IPS-NIHi11 (cell line): ENCODE data around the gene SFT2D3.

Experiments
- DNase-seq: peaks from one replicate; pipeline ENCODE4 v3.0.0; 2012; ENCODE audit warnings: mixed read lengths, low spot score

The SFT2D3 gene

DNA sequence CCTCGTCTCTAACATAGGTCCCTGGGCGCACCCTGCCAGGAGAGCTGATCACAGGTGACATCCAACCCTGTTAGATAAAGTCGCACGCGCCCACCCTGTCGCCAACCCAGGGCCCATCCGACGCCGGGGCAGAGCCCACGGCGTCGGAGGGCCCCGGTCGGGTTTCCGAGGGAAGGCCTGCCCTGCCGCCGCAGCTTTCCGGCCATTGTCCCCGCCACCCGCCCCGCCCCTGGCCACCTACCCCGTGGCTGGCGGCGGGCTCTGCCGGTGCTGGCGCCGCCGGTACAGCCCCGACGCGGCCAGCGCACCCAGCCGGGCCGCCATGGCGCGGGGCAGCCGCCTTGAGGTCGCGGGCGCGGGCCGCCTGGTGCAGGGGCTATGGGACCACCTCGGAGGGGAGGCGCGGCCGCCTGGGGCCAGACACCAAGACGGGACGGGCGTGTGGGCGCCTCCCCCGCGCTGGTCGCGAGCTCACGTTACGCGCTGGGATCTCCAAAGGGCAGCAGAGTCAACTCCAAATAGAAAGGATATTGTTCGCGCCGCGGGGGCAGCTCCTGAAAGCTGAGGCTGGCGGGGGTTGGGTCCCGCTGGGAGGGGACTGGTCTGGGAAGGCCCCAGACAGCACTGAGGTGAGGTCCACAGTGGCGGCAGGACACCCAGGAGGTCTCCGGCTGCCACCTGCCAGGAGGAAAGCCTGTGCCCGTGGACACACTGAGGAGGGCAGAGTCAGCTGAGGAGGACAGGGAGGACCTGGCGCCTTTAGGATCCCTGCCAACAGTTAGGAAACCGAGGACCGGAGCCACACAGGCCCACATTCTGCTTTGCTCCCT is 37.0 kb upstream of the SFT2D3 start:
- peak; percentile 82 for DNase-seq

DNA sequence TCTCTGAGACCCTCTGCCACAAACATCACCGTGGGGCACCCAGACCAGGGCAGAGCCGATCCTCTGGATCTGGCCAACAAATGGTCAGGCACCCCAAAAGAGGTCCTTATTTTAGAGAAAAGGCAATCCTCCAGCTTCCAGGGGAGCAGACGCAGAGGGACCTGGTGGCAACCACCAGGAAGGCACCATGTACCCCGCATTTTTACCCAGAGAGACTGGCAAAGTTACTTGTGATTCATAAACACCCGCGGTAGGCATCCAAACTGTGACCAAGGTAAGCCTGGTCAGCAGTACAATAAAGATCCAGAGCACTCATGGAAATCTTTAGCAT is 36.4 kb upstream of the SFT2D3 start:
- no peak for DNase-seq

DNA sequence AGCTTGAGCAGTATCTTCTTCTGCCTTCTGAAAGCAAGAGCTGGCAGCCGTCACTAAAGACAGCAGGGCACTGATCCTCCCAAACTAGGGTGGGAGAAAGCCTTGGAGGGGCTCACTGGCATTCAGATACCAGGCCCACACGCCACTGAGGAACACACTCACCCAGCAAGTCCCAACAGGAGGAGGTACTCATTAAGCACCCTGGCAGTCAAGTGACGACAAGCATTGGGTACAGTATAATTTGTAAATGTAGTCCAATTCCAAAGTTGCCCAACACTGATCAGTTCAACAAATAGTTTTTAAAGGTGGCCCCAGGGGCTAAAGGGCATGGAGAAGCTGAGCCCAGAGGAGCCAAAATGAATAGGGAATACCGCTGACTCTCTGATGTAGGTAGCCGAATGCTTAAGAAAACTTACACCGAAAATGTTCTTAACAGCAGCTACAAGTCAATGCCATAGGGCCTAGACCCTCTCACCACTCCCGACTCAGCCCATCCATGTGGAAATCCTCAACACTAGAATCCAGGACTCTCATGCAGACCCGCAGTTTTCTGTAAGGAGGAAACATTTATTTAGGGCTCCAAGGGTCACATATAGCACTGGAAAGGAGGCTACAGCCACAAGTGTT is 35.9 kb upstream of the SFT2D3 start:
- DNase-seq: no peak

DNA sequence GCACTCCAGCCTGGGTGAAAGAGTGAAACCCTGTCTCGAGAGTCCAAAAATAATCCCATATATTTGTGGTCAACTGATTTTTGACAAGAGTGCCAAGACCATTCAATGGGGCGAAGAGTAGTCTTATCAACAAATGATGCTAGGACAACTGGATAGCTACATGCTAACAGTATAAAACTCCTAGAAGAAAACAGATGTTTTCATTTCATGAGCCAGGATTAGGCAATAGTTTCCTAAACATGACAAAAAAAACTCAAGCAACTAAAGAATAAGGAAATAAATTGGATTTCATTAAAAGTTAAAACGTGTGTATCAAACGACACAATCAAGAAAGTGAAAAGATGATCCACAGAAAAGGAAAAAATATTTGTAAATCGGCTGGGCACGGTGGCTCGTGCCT is 32.2 kb upstream of the SFT2D3 start:
- DNase-seq: no peak

DNA sequence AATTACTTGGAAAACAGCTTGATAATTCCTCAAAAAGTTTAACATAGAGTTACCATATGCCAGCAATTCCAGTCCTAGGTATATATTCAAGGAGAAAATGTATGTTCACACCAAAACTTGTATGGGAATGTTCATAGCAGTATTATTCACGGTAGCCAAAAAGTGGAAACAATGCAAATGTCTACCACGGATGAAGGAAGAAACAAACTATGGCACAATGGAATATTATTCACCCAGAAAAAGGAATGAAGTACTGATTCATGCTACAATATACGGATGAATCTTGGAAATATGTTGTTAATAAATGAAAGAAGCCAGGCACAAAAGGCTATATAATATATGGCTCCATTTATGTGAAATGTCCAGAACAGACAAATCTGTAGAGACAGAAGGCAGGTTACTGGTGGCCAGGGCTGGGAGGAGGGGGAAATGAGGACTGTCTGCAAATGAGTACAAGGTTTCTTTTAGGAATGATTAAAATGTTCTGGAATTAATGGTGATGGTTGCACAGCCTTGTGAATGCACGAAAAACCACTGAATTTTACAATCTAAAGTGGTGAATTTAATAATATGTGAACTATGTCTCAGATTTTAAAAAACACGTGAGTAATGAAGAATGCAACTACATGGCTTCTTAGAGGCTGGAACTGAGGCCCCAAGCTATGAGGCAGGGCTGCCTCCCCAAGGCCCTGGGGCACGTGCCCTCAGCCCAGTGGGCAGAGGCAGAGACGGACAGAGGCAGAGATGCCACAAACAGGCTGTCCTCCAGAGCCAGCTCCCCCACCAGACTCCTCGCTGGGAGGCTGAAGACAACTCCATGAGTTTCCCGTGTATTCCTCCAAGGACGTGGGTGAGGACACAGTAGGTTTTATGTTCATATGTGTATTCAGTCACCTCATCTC is 31.0 kb upstream of the SFT2D3 start:
- DNase-seq: no peak

DNA sequence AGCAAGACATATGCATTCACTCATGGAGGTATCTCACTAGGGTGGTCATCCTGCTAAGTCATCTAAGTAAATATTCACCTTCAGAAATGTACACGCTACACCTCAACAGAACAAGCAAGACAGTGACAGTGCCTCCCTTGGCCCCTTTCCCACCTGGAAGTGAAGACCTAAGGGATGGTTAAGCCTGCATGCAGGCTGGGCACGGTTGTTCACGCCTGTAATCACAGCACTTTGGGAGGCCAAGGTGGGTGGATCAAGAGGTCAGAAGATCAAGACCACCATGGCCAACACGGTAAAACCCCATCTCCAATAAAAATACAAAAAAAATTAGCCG is 30.4 kb upstream of the SFT2D3 start:
- DNase-seq: no peak

DNA sequence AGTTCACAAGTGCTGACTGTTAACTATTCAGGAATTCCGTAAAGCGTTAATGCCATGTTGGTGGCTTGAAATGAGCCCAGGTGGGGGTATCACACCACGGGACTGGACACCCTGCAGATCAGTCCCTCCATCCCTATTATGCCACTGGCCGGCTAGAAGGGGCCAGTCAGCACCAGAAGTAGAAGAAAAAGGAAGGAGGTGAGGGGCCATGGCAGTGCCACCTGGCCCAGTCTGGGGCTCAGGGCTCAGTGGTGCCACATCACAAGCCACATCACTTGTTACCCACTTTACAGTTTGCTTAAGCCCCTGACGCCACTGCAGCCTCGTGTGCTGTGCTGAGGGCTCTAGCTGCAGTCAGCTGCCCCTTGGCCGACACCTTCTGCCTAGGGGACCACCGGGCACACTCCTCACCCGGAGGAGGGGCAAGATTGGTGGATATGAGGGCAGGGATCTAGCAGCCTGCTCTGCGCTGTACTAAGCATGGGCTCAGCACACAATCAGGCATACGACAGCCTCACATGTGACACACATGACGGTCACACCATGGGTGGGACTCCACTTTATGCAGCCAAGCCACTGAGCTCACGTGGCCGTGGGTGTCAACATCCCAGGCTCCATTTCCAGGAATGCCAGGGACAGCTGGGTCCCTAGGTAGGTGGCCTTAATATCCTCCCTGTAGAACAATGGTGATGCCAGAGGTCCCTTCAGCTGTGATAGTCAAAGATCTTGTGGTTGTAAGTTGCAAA is 29.6 kb upstream of the SFT2D3 start:
- DNase-seq: peak; percentile 2

DNA sequence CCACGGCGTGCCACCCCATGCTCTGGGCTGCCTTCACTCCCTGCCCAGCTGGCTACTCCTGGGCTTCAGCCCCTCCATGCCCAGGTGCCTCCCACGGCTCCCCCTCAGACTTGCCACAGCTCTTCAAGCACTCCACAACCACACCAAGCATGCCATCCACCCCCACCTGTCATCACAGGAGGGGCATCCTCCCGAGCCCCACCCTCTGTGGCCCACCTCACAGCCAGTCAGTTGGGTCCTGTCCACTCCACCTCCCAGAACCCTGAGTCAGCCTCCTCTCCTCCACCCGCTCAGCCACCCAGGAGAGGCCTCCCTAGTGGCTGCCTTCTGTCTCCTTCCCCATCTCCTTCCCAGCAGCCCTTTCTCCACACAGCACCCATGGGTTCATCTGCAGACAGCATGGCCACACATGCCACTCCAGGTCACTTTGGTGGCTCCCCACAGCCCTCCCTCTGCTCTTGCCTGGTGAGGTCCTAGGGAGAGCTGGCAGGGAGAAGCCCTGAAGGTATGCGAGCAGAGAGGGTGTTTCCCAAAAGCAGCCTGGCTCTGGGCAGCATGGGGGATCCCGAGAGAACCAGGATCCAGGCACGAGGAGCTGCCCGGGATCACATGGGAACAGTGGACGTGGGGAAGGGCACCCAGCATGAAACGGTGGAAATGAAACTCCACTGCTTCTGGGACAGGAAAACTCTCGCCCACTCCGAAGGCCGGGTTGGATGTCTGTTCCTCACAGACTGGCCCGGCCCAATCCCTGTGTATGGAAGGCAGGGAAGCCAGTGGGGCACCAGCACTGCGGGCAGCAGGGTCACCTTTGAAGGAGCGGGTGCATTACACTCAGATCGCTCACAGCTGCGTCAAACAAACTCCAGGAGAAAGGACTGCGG is 28.7 kb upstream of the SFT2D3 start:
- DNase-seq: peak; percentile 4

DNA sequence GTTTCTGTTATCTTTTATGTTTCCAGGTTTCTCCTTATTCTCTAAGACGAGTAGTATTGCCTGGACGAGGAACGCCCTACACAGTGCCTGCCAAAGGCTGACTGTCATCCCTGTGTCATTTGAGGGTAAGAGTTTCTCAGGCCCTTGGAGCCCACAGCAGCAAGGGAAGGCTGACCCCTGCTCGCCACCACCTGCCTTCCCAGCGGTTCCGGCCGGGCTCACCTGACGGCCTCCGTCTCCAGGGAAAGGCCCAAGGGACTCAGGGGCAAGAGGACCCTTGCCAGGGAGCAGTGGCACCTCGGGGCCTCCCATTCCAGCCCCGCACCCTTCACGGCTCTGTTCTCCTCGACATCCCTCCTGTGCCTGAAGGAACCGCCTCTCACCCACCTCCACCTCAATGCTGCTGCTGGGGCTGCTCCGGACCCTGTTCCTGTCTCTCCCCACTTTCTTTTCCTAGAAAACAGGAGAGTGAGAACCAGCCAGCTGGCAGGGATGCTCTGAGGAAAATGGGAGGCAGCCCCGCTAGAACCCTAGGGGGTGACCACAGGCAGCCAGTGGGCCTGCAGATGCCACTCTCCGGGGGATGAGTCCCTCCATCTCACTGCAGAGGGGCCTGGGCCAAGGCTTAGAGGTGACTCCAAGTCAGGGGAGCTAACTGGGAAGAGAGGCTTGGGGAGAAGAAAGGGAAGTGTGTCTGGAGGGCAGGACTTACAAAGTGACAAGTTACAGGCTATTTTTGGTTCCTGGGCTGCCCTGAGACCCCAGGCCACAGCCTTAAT is 27.8 kb upstream of the SFT2D3 start:
- DNase-seq: peak; percentile 23

DNA sequence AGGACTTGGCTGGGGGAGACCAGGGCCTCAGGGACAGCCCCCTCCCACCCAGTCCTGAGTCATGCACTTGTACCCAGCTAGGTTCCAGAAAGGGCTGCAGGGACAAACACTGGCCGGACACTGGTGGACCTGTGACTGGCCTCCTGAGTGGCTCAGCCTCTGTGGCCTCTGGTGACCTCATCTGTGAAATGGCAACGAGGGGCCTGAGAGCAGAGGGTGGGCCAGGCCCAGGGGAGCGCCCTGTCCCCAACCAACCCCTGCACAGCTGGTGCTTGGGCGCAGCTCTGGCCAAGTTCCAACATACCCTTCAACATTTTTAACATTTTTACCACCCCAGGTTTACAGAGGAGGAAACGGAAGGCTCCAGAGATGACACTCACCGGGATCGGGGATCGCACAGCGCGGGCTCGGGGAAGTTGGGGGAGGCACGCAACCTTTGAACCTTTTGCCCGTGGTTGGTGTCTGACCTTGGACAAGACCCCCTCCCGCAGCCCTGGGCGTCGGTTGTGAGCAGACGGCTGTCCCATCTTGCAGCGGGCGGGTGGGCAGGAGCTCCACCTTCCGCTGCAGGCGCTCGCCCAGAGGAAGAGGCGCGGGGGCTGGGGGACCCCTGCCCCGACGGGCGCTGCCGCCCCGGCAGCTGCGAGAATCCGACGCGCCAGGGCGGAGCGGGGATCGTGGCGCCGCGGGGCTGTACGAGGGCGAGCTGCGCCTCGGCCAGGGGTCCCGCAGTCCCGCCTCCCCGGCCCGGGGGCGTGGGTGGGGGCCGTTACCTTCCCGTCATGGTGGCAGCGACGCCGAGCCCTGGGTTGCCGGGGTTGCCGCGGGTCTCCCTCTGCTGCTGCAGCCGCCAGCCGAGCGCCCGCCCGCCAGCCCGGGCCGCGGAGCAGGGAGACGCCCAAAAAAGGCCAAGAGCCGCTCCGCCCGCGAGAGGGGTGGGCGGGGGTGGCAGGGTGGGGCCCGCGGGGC is 26.8 kb upstream of the SFT2D3 start:
- DNase-seq: peak; percentile 87

DNA sequence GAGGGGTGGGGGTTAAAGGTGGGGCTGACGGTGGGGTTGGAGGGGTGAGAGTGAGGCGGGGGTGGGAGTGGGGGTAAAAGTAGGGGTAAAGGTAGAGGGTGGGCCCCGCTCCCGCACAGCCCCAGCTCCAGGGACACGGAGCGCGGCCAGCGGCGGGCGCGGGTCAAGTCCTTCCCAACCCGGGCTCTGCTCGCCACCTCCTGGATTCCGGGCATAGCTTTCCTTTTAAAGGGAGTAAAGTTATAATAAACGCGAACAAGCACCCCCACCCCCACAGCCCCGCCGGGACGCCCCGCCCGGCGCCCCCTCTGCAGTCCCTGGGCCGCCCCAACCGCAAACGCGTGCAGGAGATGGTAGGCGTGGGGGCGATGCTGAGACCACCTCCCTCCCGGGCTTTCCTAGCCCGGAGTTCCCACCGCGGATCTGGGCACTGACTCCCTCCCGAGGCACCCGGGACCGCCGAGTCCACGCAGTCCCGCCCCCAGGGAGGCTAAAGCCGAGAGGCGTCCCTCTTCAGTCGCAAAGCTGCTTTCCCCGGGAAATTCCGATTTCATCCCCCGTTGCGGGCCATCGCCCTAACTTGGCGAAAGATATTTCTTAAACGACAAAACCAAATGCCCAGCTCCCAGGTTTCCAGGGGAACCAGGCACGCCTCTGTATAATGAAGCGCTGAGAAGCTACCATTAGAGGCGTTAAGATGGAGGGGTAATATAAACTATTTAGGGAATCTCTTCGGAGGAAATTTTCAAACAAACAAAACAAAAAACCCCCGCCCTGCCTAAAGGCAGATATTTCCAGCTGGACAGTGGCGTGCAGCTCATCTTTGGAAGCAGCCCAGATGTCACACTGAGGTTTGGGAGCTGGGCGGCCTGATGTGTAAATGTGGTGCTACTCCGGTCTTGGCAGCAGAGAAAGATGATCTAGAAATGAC is 25.7 kb upstream of the SFT2D3 start, which contains the start of gene LIMS2:
Gene LIMS2, minus strand, starts transcription at position 200 of the 931 bp plus-strand sequence. CDS start 506 bp downstream, outside the sequence.
- DNase-seq: peak; percentile 81

DNA sequence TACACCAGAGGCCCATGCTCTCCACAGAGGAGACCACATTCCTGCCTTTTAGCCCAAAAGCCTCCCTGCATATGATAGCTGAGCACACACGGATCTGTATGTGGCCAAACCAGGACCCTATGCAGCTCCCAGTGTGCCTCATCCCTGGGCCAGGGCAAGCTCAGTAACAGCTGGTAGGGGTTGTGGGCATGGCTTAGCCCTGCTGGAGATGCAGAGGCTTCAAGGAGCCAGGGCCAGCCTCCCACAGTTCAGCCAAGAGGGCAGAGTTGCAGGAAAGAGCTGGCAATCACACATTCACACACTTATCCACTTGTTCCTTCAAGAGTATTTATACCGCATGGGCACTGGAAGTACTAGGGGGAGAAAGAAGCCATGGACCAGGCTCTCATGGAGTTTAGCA is 24.4 kb upstream of the SFT2D3 start:
- peak; percentile 3 for DNase-seq

DNA sequence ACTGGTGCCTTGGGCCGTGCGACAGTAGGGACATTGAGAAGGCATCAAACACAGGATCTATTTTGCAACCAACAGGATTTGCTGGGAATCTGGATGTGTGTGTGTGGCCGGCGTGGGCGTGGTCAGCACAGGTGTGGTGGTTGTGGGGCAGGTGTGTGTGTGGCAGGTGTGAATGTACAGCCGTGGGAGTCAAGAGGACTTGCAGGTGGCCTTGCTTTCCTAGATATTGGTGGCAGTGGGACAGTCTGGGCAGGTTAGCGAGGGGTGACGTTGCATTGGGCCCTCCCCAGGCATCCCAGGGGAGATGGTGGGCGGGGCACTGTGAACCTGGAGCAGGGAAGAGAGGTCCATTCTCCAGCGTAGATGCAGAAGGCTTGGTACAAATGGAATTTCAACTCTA is 22.8 kb upstream of the SFT2D3 start:
- peak; percentile 3 for DNase-seq

DNA sequence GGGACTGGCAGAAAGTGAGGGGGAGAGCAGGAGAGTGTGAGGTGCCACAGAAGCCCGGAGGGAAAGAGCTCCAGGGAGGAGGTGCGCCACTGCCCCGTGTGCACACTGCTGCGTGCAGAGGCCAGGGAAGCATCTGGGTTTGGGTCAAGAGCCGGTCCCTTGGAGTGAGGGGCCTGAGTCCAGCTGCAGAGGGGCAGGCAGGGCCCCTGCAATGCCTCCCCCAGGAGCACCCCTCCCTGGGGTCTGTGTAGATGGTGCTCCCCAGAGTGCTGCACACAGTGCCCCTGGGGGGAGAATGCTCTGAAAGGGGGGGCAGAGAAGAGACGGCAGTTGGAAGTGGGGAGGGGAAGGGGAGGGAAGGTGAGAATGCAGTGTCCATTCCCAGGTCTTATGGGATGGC is 22.3 kb upstream of the SFT2D3 start:
- DNase-seq: peak; percentile 2

DNA sequence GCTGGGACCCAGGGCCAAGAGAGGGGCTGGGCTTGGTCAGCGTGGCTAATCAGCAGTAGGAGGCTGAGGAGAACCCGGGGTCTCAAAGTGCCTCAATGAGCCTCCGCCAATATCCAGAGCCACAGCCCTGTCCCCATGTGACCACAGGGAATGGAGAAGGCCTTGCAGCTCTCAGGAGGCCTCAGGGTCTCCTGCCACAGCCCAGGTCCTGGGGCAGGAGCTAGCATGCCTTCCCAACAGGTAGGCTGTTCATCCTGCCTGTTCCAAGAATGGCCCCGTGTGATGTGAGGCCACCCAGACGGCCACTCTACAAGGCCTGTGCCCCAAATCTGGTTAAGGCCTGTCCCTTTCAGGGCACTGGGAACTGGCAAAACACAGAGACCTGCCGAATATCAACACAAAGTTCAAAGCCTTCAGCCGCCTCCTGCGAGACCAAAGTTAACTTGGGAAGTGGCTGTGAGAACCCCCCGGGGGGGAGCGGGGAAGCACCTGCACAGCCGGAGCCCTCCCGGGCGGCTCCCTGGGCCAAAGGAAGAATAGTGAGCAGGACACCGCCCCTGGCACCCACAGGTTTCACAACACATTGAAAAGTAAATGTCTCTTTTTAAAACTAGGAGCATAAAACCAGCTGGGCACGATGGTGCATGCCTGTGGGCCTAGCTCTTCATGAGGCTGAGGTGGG is 21.5 kb upstream of the SFT2D3 start:
- peak; percentile 10 for DNase-seq

DNA sequence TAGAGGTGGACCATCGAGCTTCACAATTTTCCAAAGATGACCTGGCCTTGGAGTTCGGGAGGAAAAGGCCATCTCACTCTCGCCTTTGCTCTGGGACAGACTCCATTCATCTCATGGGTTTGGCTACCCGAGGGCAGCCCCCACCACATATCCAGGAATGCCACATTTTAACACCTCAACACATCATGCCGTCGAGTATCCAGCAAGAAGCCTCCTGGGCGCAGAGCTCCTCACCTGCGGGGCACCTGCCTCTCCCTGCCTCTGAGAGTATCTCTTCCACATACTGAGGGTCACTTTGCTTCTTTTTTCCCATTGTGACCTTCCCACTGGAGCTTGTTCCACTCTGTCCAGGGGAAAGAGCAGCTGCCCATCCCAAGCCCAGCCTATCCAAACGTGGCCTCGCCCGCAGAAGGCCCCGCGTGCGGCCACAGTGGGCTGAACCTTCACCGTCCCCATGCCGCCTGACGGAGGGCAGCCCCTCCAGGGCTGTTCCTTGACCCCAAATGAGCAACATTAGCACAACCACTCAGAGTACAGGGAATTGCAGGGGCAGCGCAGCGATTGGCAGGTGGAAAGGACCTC is 20.5 kb upstream of the SFT2D3 start:
- DNase-seq: no peak

DNA sequence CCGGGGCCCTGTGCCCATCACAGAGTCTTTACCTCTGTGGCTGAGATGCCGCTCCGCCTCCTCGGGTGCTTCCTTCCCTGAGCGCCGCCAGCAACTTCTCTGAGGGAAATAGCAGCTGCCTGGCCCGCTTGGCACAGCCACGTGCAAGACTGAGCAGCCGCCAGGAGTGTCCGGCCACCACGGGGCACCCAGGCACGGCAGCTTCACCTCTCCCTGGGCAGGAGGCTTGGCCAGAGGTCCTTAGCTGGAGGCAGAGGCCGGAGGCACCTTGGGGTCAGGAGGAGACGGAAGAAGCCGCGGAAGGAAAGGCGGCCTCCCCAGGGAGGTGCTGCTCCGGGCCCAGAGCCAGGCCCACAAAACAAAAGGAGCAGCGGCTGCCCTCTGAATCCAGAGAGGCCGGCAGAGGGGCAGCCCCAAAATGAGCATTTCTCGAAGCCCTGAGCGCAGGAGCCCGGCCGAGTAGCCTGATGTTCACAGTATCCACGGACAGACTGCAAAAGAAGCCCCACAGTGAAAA is 20.0 kb upstream of the SFT2D3 start:
- DNase-seq: peak; percentile 34
